Measurements from ENCODE around the gene CASP8. TPM values are rescaled to one million over a fixed set of nuclear protein-coding genes. Genes with fewer than 3 reads are reported as not detected.

CASP8 gene
- total RNA-seq, 1 donor from 2014 or later = 8.3 TPM

DNA sequence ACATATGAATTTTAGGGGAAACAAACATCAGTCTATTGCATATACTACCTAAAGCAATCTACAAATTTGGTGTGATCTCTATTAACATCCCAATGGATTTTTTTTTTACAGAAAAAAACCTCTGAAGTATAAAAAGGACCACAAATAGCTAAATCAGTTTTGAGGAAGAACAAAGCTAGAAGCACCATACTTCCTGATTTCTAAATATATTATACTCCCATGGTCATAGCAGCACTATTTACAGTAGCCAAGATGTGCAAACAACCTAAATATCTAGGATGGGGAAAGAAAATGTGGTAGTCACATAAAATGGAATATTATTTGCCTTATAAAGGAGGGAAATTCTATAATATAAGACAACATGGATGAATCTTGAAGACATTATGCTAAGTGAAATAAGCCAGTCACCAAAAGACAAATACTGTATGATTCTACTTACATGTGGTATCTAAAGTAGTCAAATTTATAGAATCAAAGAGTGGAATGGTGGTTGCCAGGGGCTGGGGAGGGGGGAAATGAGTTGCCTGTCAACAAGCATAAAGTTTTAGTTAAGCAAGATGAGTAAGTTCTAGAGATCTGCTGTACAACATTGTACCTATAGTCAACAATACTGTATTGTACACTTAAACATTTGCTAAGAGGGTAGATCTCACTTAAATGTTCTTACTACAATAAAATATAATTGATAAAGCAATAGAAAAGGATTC, 17.6 kb upstream of the CASP8 start:
- DNase-seq = no peak

DNA sequence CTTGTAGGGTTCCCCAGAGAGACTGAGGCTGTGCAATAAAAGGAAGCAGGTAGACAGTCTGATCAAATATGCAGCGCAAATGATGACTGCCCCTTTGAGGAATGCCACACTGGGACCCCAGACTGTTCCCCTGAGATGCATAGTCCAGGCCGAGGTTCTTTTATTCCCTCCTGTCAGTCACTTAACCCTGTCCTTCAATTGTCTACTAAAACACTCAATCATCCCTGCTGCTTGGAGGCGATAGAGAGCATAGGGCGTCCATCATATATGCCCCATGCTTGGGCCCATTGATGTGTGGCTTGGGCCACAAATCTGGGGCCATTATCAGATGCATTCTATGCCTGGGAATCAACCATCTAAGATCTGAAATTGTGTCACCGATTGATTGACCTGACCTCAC, 15.5 kb upstream of the CASP8 start:
- DNase-seq = no peak

DNA sequence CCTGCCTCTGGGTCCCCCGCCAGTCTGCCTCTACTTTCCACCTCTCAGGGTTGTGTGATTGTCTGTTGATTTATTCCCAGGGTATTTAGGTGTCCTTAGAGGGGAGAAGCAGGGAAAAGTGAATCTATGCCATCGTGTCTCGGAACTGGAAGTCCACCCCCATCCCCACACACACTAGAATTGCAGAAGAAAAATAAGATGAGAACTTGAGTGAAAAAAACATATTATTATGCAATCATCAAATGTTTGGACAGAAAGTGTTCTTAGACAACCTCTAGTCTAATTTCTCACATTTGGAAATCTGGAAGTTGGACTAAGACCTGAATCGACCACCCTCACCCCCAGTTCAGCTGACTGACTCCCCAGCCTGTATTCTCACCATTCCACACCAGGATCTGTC, 14.1 kb upstream of the CASP8 start:
- no peak for DNase-seq

DNA sequence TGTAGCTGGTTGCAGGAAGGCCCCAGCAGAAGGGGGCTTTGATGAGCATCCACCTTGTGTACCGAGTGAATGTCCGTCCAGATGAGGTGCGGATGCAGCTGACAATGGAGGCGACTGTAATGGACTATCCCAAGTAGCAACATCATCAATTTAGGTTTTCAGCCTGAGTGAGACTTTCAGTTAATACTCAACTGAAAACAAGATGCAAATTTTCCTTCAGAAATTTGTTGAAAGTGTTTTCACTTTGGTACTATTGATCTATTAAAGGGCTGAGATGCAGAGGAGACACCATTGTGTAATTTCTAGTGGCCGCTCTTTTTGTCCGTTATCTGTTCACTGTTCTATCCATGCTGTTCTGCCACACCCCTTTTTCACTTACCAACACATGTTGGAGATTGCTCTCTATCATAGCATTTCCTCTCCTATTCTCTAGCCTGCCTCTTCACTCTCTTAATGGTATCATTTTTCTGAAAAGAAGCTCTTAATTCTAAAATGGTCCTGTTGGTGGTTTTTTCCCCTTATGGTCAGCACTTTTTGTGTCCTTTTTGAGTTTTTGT, 12.0 kb upstream of the CASP8 start:
- no peak for DNase-seq

DNA sequence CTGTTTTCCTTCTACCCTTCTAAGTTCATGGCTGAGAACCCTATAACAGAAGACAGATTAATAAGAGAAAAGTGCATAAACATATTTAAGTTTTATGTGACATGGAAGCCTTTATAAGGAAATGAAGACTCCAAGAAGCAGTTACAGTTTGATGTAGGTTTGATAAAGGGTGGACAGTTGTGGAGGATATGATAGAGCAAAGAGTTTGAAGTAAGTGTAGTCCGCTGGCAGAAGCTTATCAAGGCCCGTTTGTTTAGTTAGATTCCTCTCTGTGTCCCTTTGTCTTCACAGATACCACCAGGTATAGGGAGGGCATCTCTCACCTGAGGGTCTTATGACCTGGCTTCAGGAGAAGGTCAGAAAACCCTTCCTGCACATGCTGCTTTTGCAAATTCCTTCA, 10.4 kb upstream of the CASP8 start:
- no peak for DNase-seq

DNA sequence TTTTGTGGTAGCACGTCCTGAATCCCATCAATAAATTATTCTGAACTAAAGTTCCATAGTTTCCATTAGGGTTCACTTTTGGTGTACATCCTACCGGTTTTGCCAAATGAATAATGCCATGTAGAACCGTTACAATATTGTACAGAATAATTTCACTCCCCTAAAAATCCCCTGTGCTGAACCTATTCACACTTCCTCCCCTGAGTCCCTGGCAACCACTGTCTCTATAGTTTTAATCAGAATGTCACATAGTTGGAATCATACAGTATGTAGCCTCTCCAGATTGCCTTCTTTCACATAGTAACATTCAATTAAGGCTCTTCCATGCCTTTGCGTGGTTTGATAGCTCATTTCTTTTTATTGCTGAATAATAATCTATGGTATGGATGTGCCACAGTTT, 9.6 kb upstream of the CASP8 start:
- DNase-seq = no peak

DNA sequence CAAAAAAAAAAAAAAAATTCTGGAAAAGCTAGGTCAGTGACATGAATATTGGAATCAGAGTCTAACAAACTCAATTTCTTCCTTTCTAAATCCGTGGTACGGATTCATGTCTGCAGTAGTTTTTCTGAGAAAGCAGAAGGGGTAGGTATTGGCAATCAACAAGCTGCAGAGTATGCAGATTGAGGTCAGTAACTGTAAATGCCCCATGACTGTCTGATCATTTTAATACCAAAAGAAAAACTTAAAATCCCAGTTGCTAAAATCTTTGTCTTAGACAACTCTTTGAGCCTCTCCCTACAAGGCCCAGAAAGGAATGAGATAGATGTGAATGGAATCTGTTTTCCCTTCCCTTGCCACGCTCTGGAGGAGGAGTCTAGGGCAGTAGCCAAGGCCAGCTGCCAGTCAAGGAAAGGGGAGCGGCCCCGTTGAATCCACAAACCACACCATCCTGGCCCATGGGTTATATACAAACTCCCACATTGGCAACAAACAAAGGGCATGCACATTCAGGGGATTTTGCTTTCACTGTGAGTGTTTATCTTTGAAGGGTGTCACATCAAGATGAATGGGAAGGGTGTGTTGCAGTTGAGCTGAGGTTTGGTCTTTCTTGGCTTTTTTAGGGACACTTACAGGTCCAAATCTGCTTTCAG, 6.1 kb upstream of the CASP8 start:
- no peak for DNase-seq

DNA sequence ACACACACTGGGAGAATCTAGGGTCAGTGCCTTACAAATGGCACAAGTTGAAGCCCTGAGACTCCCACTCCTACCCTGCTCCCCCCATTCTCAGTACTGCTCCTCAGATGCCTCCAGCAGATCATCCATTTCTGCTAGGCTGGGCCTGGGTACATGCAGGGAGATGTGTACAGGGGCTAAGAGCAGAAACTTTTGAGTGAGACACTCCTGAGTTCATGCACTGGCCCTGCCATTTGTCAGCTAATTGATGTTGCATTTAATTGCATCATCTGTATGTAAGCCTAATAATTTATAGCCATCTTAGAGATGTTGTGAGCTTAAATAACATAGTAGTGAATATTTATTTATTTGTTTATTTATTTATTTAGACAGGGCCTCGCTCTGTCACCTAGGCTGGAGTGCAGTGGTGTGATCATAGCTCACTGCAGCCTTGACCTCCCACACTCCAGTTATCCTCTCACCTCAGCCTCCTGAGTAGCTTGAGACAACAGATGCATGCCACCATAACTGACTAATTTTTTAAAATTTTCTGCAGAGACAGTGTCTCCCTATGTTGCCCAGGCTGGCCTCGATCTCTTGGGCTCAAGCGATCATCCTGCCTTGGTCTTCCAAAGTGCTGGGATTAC, 4.8 kb upstream of the CASP8 start:
- no peak for DNase-seq

DNA sequence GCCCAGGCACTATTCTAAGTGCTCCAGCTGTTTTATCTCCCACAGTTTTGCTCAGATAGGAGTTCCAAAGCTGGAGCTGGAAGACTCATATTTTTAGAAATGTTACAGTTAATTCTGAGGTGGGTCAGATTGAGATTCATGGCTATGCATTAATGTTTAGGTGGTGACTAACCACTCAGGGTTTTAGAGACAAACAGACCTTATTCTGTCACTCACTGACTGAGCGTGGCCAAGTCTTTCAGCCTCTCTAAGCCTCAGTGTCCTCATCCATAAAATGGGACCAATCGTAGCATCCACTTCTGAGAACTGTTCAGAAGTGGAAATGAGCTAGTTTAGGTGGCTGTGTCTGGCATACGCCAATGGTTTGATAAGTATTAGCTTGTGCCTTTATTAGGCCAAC, 4.3 kb upstream of the CASP8 start:
- no peak for DNase-seq

DNA sequence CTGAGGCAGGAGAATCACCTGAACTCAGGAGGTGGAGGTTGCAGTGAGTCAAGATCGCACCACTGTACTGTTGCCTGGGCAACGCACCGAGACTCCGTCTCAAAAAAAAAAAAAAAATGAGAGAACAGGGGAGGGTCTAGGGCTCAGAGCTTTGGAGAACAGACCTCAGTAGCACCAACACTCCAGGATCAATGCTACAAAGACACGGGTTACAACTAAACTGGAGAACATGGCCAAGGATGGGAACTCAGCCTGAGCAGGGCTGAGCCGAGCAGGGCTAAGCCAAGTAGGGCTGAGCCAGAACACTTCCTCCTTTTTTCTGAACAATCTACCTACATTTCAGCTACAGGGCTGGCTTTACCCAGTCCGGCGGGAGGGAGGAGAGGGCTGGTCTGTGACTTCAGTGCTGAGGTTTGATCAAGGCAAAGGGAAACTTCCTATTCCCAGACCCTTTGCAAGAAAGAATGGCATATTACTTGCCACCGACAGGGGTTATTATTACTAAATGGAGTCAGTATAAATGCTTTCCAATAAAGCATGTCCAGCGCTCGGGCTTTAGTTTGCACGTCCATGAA, 2.9 kb upstream of the CASP8 start:
- DNase-seq = no peak

DNA sequence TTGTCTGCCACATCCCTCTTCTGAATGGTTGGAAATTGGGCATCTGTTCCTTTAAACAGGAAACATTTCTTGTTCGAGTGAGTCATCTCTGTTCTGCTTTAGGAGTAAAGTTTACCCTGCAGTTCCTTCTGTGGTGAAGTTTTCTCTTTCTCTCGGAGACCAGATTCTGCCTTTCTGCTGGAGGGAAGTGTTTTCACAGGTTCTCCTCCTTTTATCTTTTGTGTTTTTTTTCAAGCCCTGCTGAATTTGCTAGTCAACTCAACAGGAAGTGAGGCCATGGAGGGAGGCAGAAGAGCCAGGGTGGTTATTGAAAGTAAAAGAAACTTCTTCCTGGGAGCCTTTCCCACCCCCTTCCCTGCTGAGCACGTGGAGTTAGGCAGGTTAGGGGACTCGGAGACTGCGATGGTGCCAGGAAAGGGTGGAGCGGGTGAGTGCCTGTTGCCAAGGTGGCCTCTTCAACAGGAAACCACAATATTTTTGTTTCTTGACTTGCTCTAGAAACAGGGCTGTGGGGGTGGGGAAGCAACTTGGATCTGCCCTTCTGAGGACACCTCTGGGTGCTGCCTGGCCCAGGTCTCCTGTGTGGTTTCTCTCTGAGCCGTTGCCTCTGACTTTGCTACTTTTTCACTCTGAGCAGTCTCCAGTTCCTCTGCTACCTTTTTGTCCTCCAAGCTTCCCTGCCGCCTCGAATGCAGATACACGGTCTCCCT, 2.2 kb upstream of the CASP8 start:
- peak; percentile 77 for DNase-seq

DNA sequence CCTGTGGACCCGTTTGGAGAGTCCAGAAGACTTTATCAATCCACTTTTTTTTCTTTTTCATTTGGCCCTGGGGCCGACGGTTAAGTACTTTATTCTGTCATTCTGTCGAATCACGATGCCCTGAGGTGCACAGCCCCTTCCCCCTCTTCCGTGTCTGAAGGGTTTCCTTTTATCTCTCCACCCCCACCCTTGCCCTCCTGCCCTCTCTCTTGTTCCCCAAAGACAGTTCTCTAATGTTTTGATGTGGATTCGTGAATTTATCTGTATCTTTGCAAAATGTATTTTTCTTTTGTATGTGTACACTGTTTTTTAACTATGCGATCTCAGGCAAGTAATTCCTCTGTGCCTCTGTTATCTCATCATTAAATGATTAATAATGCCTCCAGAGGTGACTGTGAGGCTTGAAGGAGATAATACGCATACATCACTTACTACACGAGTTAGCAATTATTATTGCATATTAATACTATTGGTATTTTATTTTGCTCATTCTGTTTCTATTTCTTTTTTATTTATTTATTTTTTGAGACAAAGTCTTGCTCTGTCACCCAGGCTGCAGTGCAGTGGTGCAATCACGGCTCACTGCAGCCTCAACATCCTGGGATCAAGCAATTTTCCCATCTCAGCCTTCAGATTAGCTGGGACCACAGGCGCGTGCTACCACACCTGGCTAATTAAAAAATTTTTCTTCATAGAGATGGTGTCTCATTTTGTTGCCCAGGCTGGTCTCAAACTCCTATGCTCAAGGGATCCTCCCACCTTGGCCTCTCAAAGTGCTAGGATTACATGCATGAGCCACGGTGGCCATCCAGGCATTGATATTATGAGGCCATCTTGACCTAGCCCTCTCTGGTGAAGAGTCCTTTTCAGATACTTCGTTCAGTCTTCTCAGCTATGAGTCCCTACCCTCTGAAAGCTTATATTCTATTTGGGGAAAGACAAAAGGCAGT, 1.4 kb upstream of the CASP8 start:
- no peak for DNase-seq

DNA sequence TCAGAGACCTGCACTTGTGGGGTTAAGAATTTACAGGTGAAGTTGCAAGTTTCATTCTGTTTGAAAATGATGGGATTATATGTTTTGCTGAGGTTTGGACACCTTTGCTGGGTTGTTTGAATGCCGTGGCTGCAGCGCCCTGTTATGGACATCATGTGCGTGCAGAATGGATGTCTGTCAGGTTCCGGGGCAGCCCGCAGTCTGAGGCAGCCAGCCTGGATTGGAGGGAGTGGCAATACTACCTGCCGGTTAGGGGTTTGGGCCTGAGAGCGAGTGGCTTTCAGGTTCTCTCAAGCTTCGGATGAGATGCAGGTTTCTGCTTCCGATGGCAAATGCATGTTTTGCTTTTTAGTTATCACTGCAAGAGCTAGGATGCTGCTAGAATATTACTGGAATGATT, 1.1 kb downstream of the CASP8 start:
- no peak for DNase-seq

DNA sequence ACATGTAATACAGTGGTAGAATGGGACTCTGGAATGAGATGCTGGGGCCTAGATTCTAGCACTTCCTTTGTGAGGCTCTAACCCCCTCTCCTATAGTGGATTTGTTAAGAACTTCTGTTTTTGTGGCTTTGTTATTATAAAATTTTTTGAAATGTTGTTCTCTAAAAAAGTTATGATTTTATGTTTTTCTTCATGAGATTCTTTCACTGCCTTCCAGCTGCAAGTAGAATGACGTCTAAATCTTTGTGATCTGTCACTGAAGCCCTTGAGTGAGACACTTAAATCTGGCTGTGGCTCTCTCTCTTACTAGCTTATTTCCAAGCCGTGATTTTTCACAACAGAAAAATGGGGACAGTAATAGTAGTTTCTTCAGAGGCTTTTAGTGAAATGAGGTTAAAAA, 1.6 kb downstream of the CASP8 start:
- no peak for DNase-seq

DNA sequence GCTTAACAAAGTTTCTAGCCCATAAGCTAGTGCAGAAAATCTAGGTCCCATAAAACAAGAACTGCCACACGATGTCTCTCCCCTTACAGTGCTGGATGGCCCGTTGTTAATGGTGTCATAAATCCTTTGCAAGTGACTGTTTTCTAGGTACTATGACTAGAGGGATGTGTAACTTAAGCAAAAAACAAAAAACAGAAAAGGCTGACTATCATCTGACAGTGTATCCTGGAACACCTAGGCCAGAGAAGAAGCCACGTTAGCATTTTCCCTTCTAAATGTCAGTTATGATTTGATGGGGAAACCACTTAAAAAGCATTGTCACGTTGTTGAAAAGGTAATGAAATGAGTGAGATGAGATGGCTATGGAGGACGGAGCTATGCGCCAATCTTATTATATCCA, 2.4 kb downstream of the CASP8 start:
- DNase-seq = no peak

DNA sequence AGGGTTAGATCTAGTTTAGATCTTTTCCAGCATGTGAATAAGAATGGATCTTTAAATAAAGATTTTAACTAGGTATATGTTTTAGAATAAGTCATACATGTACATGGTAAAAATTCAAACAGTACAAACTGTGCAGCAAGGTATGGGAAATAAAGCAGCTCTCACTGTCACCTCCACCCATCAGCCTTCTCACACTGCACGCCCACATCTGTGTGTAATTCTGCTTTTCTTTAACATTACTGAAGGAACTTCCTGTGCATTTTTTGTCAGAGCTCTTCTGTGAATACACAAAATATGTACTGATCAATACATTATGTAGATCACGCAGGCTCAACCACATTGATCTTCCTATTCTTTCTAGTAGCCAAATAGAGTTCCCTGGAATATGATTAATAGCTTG, 3.4 kb downstream of the CASP8 start:
- DNase-seq = no peak

DNA sequence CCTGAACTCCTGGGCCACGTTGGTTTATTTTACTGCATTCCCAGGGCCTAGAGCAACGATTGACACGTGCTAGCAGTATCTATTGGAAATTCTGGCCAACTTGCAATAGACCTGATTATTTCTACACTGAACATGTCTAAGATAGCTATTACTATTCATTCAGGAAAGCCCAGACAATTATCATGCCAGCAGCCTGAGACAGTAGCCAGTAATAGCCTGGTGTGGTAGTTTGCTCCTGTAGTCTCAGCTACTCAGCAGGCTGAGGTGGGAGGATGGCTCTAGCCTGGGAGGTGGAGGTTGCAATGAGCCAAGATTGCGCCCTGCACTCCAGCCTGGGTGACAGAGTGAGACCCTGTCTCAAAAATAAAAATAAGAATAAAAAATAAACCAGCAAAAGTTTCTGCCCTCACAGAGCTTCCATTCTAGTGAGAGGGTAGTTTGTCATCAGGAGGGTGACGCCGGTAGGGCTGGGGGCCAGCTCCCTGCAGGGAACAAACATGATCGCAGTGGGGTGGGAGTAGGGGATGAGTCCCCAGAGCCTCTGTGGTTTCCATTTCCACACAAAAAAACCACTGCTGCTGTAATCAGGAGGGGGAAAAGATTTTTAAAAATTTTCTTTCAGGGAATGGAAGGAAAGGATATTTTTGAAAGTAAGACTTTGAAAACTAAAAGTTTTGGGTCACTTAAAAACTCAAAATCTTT, 4.3 kb downstream of the CASP8 start:
- DNase-seq = no peak

DNA sequence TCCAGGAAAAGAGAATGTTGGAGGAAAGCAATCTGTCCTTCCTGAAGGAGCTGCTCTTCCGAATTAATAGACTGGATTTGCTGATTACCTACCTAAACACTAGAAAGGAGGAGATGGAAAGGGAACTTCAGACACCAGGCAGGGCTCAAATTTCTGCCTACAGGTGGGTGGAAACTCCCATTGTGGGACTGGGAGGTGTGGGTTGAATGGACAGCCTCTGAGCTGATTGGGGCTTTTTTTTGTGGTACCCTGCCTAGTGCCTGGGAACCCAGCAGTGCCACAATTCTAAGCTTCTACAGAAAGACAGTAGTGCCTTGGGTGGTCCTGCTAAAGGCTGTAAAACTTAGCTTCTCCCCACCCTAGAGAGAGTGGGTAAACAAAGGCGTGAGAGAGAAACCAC, 6.3 kb downstream of the CASP8 start:
- no peak for DNase-seq

DNA sequence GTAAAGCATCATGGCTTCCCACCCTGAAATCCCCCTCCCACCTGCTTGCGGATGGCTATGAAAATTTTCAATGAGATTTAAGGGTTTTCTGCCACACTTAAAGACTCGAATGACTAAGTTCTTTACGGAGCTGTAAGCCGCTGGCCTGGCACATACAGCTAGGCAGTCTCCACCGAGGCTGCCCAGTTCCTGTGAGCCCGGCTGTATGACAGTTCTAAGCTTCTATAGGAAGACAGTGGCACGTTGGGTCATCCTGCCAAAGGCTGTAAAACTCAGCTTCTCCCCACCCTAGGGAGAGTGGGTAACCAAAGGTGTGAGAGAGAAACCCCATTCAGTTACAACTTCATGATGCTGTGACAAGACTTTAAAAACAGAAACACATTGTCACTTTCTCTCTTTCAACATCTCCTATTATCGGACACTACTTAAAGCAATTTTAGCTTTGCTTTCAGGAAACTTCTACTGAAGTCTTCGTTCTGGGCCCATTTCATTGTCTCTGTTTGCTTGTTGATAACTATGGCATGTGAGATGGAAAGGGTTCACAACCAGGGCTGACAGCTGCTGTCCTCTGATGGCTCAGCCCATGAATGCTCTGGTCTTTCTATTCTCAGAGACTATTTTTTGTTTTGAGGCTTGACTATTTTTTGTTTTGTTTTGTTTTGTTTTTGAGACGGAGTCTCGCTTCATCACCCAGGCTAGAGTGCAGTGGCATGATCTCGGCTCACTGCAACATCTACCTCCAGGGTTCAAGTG, 7.1 kb downstream of the CASP8 start:
- no peak for DNase-seq

DNA sequence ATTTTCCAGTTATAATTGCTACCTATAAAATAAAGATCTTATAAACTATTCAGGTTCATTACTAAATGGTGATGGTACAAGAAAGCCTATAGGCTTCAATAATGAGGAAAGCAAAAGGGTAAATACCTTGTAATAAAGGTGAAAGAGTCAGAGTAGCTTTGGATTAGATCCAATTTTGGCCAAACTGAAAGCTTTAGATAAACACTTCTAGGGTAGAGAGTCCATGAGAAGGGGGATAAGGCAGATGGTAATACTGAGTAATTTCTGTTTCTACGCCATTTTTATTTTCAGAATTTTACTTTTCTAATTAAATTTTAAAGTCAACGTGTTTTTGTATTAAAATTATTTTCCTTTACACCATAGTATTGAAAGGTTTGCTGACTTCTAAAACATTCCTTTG, 9.4 kb downstream of the CASP8 start:
- no peak for DNase-seq

Data from tongue (tissue), 2 donors.